Measurements from ENCODE around the gene ATXN7L1.

Gene ATXN7L1

DNA sequence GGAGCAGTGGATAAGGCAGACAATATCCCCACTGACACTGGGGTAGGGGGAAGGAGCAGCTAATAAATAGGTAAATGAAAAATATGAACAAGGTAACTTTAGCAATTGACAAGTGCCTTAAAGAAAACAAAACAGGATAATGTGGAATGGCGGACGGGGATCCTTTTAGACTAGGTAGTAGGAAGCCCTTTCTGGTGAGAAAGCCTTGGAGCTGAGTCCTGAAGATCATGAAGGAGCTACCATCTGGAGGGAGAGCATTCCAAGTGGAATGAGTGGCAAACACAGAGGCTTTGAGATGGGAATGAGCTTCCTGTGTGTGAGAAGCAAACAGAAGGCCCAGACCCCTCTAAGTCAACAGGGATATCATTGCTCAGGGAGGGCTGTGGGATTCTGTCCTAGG, 16.0 kb upstream of the ATXN7L1 start:
- H3K4me2 ChIP-seq (ENCODE audit: low read depth, low read length): no peak overlapping the region

DNA sequence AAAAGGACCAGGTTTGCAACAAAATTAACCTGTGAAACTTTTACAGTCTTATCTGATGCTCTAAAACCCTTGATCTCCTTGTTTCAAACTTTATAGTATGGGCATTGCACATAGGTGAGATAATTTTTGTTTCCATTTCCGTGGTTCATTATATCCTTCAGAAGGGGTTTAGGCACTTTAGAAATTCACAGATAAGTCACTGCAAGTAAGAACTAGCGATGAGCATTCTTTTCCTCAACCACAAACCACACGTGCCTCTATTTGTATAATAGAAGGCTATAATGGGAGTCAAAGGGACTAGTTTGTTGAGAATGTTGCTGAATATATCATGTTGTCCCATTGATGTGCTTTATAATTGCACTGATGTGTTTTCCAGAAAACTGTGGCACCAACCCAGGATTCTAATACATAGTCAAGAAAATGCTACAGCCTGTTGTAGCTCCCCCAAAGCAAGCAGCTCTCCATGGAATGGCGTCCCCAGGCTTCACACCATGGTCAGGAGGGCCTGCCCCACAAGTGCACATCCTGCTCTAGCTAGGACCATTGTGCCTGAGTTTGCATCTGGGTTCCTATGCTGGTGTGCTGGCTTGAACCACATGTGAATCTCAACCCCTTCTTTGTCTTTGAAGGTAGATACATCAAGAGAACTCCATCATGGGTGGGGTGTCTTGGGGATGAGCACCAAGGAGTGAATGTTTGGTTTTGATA, 14.0 kb upstream of the ATXN7L1 start:
- DNase-seq: peak; percentile 22
- H2AFZ ChIP-seq (ENCODE audit: low read length): no peak overlapping the region
- TF ChIP-seq, protein P1, sequence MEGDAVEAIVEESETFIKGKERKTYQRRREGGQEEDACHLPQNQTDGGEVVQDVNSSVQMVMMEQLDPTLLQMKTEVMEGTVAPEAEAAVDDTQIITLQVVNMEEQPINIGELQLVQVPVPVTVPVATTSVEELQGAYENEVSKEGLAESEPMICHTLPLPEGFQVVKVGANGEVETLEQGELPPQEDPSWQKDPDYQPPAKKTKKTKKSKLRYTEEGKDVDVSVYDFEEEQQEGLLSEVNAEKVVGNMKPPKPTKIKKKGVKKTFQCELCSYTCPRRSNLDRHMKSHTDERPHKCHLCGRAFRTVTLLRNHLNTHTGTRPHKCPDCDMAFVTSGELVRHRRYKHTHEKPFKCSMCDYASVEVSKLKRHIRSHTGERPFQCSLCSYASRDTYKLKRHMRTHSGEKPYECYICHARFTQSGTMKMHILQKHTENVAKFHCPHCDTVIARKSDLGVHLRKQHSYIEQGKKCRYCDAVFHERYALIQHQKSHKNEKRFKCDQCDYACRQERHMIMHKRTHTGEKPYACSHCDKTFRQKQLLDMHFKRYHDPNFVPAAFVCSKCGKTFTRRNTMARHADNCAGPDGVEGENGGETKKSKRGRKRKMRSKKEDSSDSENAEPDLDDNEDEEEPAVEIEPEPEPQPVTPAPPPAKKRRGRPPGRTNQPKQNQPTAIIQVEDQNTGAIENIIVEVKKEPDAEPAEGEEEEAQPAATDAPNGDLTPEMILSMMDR (IDR thresholded peaks at IDR 0.05; ENCODE audit: low read length): no peak
- TF ChIP-seq EZH2phosphoT487 (IDR thresholded peaks at IDR 0.05; ENCODE audit: low read length): no peak
- TF ChIP-seq EZH2 (optimal IDR thresholded peaks at IDR 0.05; ENCODE audit: low read depth, low read length): no peak
- no peaks in the 10 kb centered on the region for H3K79me2 ChIP-seq (ENCODE audit: low read length)
- no peaks in the 10 kb centered on the region; the same call in 1 of the 2 replicates for H3K27me3 ChIP-seq (replicated peaks; ENCODE audit: insufficient read depth, low read length)
- 0 out of 2 replicates have a peak, but pooled peaks cover 7% of the 10 kb centered on the region for H3K4me1 ChIP-seq (ENCODE audit: low read length)
- no peak overlapping the region for H3K27ac ChIP-seq (ENCODE audit: low read length)
- H4K20me1 ChIP-seq (ENCODE audit: insufficient read depth, low read length): no peaks in the 10 kb centered on the region
- no peak overlapping the region for H3K4me3 ChIP-seq (ENCODE audit: low read length)
- H3K9me3 ChIP-seq (replicated peaks; ENCODE audit: insufficient read depth, low read length): no peaks in the 10 kb centered on the region
- H3K36me3 ChIP-seq (replicated peaks; ENCODE audit: insufficient read depth, low read length): no peaks in the 10 kb centered on the region
- no peaks in the 10 kb centered on the region for H3K9me2 ChIP-seq (replicated peaks; ENCODE audit: insufficient read depth, low read length)
- H3F3A ChIP-seq (ENCODE audit: insufficient read depth, low read length): no peaks in the 10 kb centered on the region
- H3K4me2 ChIP-seq (ENCODE audit: low read depth, low read length): no peak overlapping the region
- H3K9ac ChIP-seq (ENCODE audit: low read length): no peak overlapping the region

More for the DNA sequence above, 16.0 kb upstream of the ATXN7L1 start:
- no peak overlapping the region for H3K4me3 ChIP-seq (ENCODE audit: low read length)
- H3K79me2 ChIP-seq (ENCODE audit: low read length): no peaks in the 10 kb centered on the region
- H3K27ac ChIP-seq (ENCODE audit: low read length): no peak overlapping the region
- H3K9me3 ChIP-seq (replicated peaks; ENCODE audit: insufficient read depth, low read length): no peaks in the 10 kb centered on the region
- no peak for TF ChIP-seq EZH2 (optimal IDR thresholded peaks at IDR 0.05; ENCODE audit: low read depth, low read length)
- TF ChIP-seq EZH2phosphoT487 (IDR thresholded peaks at IDR 0.05; ENCODE audit: low read length): no peak
- TF ChIP-seq, protein P1 (IDR thresholded peaks at IDR 0.05; ENCODE audit: low read length): no peak
- 0 out of 2 replicates have a peak, but pooled peaks cover 7% of the 10 kb centered on the region for H3K4me1 ChIP-seq (ENCODE audit: low read length)
- no peaks in the 10 kb centered on the region for H3F3A ChIP-seq (ENCODE audit: insufficient read depth, low read length)
- no peak for DNase-seq
- H4K20me1 ChIP-seq (ENCODE audit: insufficient read depth, low read length): no peaks in the 10 kb centered on the region
- no peaks in the 10 kb centered on the region; the same call in 1 of the 2 replicates for H3K27me3 ChIP-seq (replicated peaks; ENCODE audit: insufficient read depth, low read length)
- no peak overlapping the region for H3K9ac ChIP-seq (ENCODE audit: low read length)
- no peaks in the 10 kb centered on the region for H3K36me3 ChIP-seq (replicated peaks; ENCODE audit: insufficient read depth, low read length)
- H3K9me2 ChIP-seq (replicated peaks; ENCODE audit: insufficient read depth, low read length): no peaks in the 10 kb centered on the region
- no peak overlapping the region for H2AFZ ChIP-seq (ENCODE audit: low read length)

DNA sequence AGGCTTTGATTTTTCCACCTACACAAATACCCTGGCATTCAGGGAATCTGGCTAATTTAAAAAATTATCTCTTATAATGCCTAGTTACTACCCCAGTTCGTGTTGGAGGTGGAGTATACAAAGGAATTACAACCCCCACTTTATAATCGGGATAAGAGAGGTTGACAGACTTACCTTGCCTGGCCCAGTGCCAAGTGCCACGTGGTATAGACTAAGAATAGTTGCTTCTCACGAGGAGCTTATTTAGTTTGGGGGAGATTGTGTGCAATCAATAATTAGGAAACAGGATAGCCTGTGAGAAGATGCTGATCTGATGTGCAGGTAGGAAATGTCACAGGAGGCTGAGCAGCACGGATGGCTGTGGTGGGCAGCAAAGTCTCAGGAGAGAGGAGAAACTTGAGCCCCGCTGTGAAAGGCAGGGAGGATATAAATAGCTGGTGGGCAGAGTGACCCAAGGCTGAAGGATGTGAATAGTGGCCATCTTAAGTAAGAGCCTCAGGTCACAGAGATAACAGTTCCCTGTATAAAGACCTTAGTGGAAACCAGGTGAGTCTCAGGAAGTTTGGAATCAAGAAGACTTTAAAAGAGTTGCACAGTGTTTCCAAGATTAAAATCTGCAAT, 11.3 kb upstream of the ATXN7L1 start:
- Histone ChIP-seq H3K4me3 (ENCODE audit: low read length) (no peak overlapping the region), H2AFZ (ENCODE audit: low read length) (no peak overlapping the region), H3K79me2 (ENCODE audit: low read length) (no peaks in the 10 kb centered on the region), H3K4me1 (ENCODE audit: low read length) (0 out of 2 replicates have a peak, but pooled peaks cover 7% of the 10 kb centered on the region), H3K27me3 (replicated peaks; ENCODE audit: insufficient read depth, low read length) (no peaks in the 10 kb centered on the region; the same call in 1 of the 2 replicates), H3K9me2 (replicated peaks; ENCODE audit: insufficient read depth, low read length) (no peaks in the 10 kb centered on the region), H3K36me3 (replicated peaks; ENCODE audit: insufficient read depth, low read length) (no peaks in the 10 kb centered on the region), H4K20me1 (ENCODE audit: insufficient read depth, low read length) (no peaks in the 10 kb centered on the region), H3K9ac (ENCODE audit: low read length) (no peak overlapping the region), H3K27ac (ENCODE audit: low read length) (no peak overlapping the region), H3K9me3 (replicated peaks; ENCODE audit: insufficient read depth, low read length) (no peaks in the 10 kb centered on the region), H3K4me2 (ENCODE audit: low read depth, low read length) (no peak overlapping the region), H3F3A (ENCODE audit: insufficient read depth, low read length) (no peaks in the 10 kb centered on the region)
- TF ChIP-seq EZH2 (optimal IDR thresholded peaks at IDR 0.05; ENCODE audit: low read depth, low read length) (no peak), EZH2phosphoT487 (IDR thresholded peaks at IDR 0.05; ENCODE audit: low read length) (no peak)
- TF ChIP-seq, protein P1 (IDR thresholded peaks at IDR 0.05; ENCODE audit: low read length): no peak
- no peak for DNase-seq

All from MM.1S (cell line).